HCEC 1CT (cell line): ENCODE measurements around the gene PHEX.

Experiments used
- DNase-seq: peaks from one replicate; pipeline ENCODE4 v3.0.0-alpha.2; 2017

PHEX gene

DNA sequence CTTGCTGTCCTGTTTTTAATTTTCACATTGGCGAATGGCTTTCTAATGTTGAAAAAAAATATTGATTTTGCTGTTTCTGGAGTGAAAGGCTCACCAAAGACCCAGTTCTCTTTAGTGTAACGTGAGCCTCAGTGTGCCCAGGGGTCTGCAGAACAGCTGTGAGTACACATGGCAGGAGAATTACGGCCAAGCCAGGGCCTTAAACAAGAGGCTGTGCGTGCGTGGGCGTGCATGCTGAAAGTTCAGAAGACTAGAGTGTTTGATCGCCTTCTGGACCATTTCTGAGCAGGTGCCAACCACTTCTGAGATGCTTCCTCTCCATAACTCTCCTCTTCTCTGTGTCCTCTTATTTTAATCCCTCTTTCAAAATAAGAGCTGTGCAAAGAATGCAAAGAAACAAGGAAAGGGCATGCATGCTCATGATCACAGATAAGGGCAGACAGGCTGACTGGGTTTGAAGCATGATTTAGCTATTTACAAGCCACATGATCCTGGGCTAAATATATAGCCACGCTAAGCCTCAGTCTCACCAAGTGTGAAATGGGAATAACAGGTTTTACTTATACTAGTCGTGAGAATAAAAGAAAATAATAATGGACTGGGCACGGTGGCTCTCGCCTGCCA, 9.9 kb downstream of the PHEX start:
- no peak for DNase-seq

DNA sequence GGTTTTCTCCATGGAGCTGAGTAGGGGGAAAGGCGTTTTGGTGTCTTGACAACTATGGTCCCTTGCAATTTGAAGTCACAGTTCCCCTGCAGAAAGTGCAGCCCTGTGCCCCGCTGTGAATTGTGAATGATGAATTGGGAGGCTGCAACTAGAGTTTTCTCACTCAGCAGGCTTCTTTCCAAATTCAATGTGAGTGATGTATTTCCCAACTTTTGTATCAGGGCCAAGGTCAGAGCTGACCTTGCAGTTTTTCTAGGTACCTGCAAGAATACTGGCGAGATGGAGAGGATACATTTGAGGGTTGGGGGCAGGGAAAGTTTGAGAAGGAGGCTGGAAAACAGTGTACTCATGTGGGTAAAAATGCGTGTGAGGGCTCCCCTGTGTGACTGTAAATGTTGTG, 11.7 kb downstream of the PHEX start:
- no peak for DNase-seq

DNA sequence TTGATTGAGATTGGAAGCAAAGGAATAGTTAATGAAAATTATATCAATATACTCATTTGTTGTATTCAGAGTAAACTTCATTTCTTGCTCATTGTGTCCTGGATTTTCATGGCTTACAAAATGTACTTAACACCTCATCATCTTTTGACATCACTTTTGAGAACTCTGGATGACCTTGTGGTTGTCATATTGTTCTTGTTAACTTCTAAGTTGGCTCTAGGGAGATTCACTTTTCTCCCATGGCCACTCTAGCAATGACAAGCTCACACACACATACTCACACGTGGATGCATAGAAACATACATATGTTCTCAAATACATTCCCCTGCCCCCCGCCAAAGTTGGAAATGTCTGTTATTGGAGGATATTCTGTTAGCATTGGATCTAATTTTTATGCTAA, 15.3 kb downstream of the PHEX start:
- no peak for DNase-seq

DNA sequence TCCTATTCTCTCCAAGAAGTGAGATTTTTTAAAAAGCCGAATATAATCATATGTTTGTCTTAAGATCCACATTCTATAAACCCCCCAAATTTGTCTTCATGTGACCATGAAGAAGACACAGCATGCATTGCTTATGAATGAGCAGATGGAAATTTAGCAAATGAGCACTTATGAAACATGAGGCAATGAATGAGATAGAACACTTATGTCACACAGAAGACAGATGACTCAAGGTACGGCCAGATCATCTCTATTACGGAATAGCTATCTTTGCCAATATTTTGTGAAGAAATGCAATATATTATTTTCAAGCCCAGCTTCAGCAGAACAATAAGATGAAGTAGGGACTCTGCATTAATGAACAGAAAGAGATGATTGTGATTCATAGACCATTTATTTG, 21.4 kb downstream of the PHEX start:
- DNase-seq: peak; percentile 1

DNA sequence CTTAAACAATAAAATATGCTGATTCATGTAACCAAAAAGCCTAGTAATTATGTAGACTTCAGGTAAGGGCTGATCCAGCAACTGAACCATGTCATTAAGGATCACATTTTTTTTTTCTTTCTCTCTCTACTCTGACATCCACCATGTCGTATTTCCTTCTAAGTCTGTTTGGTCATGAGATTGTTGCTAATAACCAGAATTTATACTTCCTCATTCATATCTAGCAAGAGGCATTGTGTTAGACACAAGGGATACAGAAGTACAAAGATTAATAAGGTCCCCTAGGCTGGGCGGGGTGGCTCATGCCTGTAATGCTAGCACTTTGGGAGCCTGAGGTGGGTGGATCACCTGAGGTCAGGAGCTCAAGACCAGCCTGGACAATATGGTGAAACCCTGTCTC, 24.1 kb downstream of the PHEX start:
- no peak for DNase-seq

DNA sequence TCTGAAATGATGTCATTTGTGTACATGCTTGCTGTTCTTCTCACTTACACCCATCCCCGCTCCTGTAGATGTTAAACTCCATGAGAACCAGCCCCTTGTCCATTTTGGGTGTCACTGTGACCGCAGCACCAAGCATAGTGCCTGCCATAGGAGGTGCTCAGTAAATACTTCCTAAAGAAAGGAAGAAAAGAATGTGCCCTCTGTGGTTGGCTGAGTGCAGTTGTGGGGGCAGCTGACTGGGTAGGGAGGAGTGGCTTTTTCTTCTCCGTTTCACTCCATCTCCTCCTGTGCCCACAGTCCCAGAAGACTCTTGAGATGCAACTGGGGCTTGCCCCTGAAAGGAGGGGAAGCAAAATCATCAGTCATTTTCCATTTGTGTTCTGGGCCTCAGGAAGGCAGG, 25.5 kb downstream of the PHEX start:
- DNase-seq: no peak

DNA sequence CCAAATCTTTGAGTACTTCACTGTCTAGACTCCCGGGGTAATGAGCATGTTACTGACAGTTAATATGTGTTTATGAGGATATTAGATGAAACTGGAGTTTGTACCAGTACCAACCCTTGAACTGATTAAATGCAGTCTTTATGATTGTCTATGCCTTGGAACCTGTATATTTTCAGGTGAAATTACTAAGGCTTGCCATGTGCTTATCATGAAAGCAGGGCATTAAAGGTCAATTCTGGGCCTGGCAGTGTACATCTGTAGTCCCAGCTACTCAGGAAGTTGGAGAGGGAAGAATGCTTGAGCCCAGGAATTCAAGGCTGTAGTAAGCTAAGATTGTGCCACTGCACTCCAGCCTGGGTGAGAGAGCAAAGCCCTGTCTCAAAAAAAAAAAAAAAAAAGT, 27.6 kb downstream of the PHEX start:
- no peak for DNase-seq

DNA sequence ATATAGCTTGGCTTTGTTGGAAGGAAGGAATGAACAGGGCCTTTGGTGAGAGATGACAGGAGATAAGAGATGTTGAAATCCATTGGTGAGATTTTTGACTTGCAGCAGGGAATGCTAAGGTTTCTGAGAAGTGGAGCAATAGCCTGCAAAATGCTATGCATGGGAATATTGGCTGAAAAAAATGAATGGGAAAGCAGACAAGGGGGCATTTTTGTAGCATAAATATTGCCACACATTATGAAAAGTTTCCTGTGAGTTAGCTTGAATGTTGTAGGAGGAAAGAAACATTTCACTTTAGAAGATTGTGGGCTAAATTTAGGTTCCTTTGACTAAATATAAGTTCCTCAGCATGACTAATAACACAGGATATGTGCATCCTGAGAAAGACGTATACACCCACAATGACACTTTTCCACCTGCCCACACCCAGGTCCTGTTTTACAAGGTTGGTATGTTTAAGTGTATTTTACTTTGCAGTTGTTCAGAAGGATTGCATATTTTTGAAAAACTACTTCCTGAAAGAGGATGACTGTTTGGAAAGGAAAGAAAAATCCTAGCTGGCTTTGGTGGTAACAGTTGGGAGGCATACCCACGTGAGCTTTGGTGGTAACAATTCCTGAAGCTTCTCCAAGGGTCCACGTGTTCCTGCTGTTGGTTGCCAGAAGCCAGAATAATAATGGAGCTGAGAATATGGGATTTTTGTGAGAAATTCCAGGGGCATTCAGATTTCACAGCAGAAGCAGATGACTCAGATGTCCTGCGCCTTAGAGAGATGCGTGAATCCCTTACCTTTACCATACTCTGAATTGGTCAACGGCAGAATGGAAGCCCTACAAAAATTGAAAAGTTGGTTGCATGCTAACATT, 28.5 kb downstream of the PHEX start:
- DNase-seq: peak; percentile 1

DNA sequence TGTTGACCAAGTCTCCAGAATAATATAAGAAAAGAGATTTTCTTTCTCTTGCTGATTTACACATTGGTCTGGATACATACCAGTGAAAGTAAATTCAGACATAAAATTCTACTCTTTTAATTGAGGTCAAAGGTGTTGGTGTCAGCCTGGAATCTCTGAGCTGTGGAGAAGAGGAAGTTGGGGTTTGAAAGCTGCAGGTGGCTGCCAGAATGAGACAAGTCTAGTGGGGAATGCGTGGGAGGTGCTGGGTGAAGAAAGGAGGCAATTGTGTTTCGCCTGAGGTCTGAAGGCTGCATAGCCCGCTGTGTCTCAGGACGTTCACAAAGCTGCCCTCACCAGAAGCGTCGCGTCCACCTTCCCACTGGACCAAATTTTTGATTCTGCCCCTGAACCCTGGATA, 31.2 kb downstream of the PHEX start:
- no peak for DNase-seq

DNA sequence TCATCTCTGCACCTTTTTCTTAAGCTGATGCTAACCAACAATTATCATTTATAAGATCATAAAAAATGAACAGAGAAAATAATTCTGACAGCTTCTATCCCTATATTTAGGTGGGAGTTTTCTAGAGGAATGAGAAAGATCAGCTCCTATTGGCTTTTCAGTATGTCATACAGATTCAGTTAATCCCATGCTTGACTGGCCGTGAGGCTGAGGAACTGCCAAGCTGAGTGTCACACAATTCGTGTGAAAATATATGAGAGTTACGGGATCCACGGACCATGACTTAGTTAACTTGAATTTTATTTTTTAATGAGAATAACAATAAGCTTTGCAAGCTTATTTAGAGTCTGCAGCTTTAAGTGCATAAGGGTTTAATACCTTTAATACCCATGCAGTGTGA, 37.5 kb downstream of the PHEX start:
- no peak for DNase-seq

DNA sequence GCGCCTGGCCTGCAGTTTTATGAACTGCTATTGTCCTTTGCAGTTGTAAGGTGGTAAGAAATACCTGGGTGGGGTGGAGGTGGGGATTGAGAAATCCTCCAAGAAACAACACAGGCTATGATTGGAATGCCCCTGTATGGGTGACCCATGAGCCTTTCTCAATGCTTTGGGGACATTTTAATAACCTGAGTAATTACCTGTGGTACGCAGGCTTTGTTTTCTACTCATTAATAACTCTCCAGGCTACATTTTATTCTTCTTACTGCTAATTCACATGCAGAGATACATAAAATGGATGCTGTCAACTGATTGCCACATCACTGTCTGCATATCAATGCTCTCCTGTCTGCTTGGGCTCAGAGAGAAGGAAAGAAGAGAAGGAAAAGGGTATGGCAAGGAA, 41.8 kb downstream of the PHEX start:
- DNase-seq: no peak

DNA sequence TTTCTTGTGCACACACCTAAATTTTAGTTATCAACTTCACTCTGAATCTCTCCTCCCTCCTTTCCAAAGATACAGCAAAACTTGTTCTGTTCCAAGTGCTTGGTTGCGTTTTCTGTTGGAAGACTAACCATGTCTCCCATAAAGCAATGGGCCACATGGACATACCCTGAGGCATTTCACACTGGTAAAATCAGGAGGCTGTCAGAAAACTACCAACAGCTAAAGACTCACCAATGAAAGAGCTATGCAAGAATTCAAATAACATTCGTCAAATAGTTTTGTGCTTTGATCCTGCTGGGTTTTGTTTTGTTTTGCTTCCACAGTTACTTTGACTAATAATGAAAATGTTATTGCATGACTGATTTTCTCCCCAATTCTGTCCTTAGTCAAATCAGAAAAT, 46.0 kb downstream of the PHEX start:
- DNase-seq: no peak

DNA sequence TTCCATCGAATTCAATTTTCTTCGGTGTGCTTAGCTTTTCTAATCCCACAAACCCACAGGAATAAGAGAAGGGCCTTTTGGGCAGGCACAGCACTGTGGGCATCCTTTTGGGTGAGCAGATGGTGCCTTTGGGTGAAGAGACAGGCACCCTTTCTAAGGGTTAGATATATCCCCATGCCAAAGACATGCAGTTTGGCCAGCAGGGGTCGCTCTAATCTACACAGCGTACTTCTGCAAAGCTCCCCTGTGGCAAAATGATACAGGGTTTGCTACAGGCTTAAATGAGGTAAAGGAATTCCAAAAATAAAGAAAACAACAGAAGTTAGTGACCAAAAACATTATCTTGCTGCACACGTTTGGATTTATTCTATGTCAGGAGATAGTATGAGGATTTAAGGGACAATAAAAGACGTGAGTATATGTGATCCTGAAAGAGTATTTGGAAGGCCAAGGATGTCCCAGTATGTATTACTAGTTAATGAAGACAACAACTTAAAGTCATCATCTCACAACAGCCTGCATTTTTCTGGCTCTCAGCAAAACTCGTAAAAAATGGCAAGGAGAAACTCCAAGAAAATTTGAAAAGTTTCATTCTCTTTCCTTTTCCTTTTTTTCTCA, 49.5 kb downstream of the PHEX start:
- peak; percentile 46 for DNase-seq

DNA sequence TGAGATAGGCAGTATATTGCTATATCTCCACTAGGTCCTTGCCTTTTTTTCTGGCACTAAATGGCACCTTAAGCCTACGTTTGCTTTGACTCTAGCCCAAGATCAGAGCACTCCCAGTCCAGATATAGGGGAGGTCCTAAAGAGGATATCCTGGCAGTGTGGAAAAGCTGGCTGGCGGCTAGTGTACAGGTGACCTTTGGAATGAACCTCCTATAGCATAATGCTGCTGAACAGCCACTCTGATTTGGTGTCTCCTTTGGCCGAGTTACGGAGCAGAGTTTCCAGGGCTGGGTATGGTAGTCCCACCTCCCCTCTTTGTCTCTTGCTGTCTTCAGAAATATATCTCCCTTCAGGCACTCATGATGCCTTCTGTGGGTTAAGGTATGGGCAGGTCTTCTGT, 53.9 kb downstream of the PHEX start:
- no peak for DNase-seq

DNA sequence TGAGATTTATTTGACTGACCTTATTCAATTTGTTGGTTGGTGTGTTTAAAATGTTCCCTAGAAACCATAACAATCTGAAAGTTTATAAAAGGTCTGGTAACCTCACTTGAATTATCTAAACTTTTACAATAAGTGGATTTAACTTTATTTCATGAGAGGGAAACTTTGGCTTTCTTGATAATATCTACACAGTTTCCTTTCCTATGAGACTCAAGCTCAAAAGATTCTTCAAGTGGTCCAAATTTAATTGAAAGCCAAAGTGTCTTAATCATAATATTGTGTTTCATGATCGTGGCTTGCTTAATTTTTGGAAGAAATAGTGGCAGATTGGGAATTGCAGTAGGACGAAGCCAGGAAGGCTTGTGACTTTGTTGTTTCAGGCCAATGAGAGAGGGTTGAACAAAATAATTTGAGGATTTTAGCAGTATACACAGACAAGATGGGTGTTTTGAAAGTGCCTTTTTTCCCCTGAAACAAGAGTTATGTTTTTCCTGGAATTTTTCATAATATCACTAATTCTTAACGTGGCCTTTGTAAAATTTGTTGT, 55.0 kb downstream of the PHEX start:
- no peak for DNase-seq

DNA sequence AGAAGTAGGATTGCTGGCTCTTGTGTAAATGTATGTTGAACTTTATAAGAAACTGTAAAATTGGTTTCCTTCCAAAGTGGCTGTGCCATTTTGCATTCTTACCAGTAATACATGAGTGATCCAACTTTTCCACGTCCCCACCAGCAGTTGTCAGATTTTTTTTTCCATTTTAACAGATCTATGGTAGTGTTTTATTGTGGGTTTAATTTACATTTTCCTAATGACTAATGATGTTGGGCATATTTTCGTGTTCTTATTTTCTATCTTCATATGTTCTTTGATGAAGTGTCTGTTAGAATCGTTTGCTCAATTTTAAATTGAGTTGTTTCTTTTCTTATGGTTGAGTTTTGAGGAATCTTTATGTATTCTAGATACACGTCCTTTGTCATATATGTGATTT, 56.2 kb downstream of the PHEX start:
- no peak for DNase-seq

DNA sequence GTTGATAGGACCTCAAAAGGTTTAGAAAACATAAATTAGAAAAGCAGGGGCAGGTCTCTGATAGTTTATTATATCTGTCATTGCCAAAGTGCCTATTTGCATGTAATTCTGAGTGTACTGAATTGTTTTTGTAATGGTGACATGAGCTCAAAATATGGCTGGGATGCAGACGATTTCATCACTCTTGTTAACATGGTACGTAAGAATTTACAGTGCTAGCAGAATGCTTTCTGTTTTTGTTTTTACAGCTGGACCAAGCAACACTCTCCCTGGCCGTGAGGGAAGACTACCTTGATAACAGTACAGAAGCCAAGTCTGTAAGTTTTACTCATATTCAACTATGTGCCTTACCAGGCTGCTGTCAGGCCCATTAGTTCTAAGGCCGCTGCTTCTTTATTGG, 58.1 kb downstream of the PHEX start:
- peak; percentile 45 for DNase-seq

DNA sequence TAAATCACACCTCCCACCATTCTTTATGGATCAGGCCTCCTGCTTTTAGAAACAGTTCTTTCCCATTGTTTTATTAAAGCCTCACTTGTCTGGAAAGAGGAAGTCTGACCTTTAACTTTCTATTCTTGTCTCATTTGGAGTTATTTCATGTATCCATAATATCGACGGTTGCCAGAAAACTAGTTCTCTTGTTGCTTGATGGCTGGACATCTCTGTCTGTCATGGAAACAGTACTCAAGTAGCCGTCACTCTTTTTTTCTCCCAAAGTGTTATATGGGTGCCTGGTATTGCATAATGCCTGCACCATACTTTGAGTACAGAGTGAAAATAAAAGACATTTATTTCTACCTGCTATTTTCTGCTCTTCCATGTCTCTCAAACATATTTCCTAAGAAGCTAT, 61.4 kb downstream of the PHEX start:
- no peak for DNase-seq

DNA sequence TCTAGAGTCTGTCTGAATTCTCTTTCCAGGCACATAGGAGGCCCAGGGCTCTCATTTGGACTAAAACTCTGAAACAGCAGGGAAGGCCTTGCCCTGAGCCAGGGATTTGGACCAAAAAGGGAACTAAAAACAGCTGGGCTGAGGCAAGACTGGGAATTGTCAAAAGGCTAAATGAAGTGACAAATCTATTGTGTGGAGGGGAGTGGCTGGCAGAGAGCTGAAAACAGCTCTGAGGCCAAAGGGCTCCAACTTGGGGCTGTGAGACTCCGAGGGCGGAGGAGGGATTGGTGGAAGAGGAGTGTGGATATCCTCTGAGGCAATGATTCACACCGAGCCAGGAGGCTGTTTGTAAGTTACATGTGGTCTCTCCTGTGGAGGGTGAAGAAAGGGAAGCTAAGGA, 63.2 kb downstream of the PHEX start:
- peak; percentile 47 for DNase-seq

DNA sequence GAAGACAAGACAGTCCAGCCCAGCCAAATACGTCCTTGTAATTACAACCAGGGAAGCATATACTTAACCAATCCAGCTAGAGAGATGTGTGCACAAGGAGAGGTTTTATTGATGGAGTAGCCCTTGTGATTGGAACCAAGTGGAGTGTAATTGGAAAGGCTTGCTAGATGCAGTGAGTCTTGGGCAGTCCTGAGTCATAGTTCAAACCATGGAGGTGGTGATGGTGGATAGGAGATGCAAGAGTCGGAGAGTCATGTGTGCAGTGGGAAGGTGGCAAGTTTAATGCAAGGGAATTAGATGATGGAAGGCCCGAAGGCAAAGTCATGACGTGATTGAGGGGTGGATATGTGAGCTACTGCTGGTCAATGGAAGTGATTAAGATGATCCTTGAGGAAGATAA, 63.7 kb downstream of the PHEX start:
- no peak for DNase-seq

DNA sequence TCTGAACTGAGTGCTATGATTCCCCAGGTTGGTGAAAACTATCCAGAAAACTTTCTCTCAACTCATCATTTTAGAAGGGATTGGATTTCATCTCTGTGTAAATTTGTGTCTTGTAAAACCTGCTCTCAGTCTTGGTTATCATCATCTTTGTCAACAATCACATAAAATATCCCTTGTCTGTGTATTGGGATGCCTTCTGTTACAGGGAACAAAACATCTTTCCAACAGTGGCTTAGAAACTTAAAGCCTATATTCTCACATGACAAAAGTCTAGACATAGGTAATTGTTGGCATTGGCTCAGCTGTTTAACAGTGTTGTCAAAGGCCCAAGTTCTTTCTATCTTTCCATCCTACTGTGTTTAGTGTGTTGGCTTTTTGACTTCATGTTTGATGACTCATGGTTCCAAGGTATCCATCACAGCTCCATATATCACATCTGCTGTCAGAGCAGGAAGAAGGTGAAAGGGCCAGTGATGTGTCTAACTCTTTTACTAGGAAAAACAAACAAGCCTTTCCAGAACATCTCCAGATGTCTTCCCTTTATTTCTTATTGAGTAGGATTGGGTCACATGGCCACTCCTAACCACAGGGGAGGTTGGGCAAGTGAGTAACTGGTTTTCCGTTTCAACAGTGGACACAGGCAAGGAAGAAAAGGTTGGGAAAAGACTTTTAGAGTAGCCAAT, 65.0 kb downstream of the PHEX start:
- DNase-seq: peak; percentile 88

DNA sequence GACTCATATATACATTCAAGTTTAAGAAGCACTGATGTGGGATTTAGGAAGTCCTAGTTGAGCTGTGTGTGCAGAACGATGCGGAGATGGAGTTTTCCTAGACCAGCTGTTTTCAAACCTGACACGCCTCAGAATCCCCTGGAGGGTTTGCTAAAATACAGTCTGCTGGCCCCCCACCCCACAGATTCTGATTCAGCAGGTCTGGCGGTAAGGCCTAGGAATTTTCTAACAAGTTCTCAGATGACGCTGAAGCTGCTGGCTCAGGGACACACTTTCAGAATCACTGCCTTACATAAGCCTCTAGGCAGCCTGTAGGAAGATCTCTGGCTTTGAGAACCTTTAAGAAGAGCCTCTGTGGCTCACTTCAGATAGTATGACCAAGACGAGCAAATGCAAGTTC, 73.1 kb downstream of the PHEX start:
- no peak for DNase-seq

DNA sequence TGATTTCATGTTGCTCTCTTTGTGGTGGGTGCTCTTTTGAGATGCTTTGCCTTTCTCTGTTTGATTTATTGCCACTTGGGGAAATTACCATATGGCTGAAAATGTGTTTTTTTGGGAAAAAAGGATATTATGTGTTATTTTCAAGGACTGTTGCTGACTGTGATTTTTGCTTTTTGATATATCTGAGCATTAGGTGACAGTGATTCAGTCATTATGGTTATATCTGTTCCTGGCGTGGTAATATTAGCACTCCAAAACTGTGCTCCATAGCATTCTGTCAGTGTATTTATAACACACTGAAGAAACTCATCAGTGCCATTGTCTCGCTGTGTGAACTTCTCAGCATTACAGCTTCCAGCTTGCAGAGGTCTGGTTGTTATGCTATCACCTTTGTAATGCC, 73.8 kb downstream of the PHEX start:
- DNase-seq: no peak

DNA sequence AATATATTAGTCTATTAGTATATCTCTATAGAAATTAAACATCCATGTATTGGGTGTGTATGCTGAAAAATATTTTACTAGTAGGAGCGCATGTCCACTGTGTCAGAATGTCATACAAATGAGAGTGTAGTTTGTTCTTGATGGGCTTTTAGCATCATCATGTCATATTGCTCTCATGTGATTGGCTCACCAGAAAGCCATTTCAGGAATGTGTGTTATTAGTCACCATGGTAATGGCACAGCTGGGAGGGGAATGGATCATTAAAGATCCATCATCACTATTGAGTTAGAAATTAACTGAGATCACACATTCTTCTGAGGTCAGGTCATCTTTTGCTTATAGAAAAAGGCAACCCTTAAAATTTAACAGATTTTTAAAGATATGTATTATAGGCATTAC, 77.3 kb downstream of the PHEX start:
- peak; percentile 58 for DNase-seq
